HL-60 (cell line): ENCODE data around the gene NMBR.

Experiments
- DNase-seq, 2 experiments: peaks; one replicate each; pipeline ENCODE4 v3.0.0-alpha.2; 2010 to 2020; ENCODE audit warnings: low read depth in 1 of 2, low spot score in 1 of 2
- H3K27ac ChIP-seq: fragments of 250-450 bp; sonication (Bioruptor Pico); replicated peaks from 2 replicates; pipeline ENCODE4 v1.5.1; 2020; ENCODE audit warnings: mild to moderate bottlenecking, moderate library complexity
- H3K27me3 ChIP-seq: fragments of 250-450 bp; sonication (Bioruptor Pico); 2 replicates; pipeline ENCODE4 v1.5.1; 2021; ENCODE audit warnings: mild to moderate bottlenecking, moderate library complexity; ENCODE audit not compliant: insufficient read depth, poor library complexity, severe bottlenecking
- H3K4me3 ChIP-seq: replicated peaks from 2 replicates; pipeline ENCODE4 v1.5.1; 2011; ENCODE audit warnings: mild to moderate bottlenecking, control low read depth, low read length; ENCODE audit not compliant: insufficient read depth
- GABPA ChIP-seq: IDR thresholded peaks from 2 replicates; pipeline ENCODE4 v1.6.1; 2012; ENCODE audit warnings: low read depth
- POLR2AphosphoS5 ChIP-seq: IDR thresholded peaks from 2 replicates; pipeline ENCODE4 v1.6.1; 2012; ENCODE audit warnings: low read depth
- SPI1 ChIP-seq: IDR thresholded peaks from 2 replicates; pipeline ENCODE4 v1.6.1; 2012; ENCODE audit warnings: low read depth, mild to moderate bottlenecking, borderline replicate concordance
- long read RNA-seq: library from polyadenylated mRNA; unstranded; transcript quantifications from one replicate; pipeline ENCODE4 v2.0.0, GENCODE V29; 2020
- TF ChIP-seq, protein P1 (sequence below): IDR thresholded peaks from one replicate; pipeline ENCODE4 v1.5.1; 2011; ENCODE audit warnings: low read length, control low read depth, inconsistent platforms; ENCODE audit not compliant: insufficient read depth
- TF ChIP-seq, protein P2 (sequence below): IDR thresholded peaks from 2 replicates; pipeline ENCODE4 v1.6.1; 2012; ENCODE audit warnings: low read depth; ENCODE audit not compliant: insufficient replicate concordance

NMBR gene
- long read RNA-seq: 0 reads

DNA sequence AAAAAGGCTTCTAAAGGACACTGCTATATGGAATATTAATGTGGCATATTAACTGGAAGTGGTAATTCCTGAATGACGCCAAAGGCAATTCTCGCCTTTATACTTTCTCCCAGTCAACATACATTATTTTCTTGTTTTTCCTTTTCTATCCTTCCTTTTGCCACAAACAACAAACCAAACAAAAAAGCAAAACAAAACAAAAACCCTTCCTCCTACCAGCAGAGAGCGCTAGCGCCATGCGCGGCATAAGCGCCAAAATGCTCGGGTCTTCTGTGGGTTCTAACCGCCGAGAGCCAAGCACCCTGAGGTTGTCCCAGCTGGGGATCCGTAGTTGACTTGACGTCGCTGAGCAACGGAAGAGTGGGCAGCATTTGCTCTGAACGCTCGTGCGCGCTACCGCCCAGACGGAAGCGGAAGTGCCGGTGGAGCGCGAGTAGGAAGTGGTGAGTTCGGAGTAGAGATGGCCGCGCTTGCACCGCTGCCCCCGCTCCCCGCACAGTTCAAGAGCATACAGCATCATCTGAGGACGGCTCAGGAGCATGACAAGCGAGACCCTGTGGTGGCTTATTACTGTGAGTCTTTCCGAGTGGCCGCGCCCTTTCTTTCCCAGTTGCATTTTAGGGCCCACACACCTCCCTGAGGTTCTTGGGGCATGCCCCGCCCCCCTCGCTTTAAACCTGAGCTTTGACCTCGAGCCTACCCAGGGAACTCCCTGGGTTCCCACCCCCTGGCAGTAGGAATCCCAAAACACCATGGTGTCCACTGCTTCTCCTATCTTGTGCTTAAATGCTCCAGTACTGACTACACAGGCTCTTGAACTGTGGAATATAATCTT is at the start of gene NMBR, which contains the start of gene VTA1:
TSS of gene NMBR (minus strand) at position 295 of the 835 bp plus-strand sequence. CDS start 58,464 bp downstream, outside the sequence.
TSS of gene VTA1 (plus strand) at position 436 of the 835 bp plus-strand sequence. CDS start at position 461, 25 bp downstream.
- peak; percentile 90 for TF ChIP-seq GABPA
- TF ChIP-seq, protein P1, sequence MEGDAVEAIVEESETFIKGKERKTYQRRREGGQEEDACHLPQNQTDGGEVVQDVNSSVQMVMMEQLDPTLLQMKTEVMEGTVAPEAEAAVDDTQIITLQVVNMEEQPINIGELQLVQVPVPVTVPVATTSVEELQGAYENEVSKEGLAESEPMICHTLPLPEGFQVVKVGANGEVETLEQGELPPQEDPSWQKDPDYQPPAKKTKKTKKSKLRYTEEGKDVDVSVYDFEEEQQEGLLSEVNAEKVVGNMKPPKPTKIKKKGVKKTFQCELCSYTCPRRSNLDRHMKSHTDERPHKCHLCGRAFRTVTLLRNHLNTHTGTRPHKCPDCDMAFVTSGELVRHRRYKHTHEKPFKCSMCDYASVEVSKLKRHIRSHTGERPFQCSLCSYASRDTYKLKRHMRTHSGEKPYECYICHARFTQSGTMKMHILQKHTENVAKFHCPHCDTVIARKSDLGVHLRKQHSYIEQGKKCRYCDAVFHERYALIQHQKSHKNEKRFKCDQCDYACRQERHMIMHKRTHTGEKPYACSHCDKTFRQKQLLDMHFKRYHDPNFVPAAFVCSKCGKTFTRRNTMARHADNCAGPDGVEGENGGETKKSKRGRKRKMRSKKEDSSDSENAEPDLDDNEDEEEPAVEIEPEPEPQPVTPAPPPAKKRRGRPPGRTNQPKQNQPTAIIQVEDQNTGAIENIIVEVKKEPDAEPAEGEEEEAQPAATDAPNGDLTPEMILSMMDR: peak; percentile 56
- peak; percentile 94 for TF ChIP-seq SPI1
- TF ChIP-seq, protein P2, sequence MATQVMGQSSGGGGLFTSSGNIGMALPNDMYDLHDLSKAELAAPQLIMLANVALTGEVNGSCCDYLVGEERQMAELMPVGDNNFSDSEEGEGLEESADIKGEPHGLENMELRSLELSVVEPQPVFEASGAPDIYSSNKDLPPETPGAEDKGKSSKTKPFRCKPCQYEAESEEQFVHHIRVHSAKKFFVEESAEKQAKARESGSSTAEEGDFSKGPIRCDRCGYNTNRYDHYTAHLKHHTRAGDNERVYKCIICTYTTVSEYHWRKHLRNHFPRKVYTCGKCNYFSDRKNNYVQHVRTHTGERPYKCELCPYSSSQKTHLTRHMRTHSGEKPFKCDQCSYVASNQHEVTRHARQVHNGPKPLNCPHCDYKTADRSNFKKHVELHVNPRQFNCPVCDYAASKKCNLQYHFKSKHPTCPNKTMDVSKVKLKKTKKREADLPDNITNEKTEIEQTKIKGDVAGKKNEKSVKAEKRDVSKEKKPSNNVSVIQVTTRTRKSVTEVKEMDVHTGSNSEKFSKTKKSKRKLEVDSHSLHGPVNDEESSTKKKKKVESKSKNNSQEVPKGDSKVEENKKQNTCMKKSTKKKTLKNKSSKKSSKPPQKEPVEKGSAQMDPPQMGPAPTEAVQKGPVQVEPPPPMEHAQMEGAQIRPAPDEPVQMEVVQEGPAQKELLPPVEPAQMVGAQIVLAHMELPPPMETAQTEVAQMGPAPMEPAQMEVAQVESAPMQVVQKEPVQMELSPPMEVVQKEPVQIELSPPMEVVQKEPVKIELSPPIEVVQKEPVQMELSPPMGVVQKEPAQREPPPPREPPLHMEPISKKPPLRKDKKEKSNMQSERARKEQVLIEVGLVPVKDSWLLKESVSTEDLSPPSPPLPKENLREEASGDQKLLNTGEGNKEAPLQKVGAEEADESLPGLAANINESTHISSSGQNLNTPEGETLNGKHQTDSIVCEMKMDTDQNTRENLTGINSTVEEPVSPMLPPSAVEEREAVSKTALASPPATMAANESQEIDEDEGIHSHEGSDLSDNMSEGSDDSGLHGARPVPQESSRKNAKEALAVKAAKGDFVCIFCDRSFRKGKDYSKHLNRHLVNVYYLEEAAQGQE: peak; percentile 38
- peak; percentile 92 for TF ChIP-seq POLR2AphosphoS5
- no peaks in the 10 kb centered on the region for H3K27me3 ChIP-seq
- H3K4me3 ChIP-seq: peak within 1 kb of the TSS; percentile 97
- H3K27ac ChIP-seq: peak within 1 kb of the TSS; percentile 64
- DNase-seq: peak; percentile 97 to 99

DNA sequence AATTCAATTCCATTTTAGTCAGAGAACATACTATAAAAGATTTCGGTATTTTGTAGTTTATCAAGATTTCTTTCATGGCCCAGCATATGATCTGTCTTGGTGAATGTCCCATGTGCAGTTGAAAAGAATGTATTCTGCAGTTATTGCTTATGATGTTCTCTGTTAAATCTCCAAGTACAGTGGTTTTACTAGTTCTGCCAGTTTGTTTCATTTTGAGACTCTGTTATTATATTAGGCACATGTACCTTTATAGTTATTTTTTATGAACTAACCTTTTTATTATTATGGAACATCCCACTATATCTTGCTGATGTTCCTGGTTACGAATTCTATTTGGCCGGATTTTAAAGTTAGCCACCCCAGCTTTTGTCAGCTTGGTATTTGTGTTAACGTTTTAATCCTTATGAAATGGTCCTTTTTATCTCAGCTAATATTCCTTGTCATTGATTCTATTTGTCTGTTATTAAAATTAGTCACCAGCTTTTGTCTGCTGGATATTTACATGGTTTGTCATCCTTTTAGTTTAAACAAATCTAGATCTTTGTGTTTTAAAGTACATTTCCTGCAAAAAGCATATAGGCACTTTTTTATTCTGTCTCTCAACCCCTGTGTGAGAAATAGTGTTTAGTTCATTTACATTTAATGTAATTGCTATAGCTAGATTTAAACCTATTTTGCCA is 49.1 kb upstream of the NMBR start:
- TF ChIP-seq POLR2AphosphoS5: no peak
- TF ChIP-seq, protein P1: no peak
- TF ChIP-seq GABPA: no peak
- no peak for TF ChIP-seq SPI1
- TF ChIP-seq, protein P2: no peak
- Histone ChIP-seq H3K27me3 (no peaks in the 10 kb centered on the region), H3K4me3 (no peak overlapping the region), H3K27ac (no peak overlapping the region)
- DNase-seq: no peak

DNA sequence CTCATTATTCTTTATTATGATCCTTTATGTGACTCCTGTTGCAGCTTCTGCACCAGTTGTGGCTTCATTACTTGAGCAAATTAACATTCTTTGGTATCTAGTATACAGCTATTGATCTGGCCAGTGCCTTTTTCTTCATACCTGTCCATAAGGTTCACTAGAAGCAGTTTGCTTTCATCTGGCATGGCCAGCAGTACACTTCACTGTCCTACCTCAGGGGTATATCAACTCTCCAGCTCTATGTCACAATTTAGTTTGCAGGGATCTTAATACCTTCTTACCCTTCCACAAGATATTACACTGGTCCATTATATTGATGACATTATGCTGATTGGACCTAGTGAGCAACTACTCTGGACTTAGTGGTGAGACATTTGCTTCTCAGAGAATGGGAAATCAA is 46.7 kb upstream of the NMBR start:
- Histone ChIP-seq H3K4me3 (no peak overlapping the region), H3K27ac (no peak overlapping the region), H3K27me3 (no peaks in the 10 kb centered on the region)
- DNase-seq: no peak
- no peak for TF ChIP-seq SPI1
- TF ChIP-seq GABPA: no peak
- TF ChIP-seq, protein P2: no peak
- TF ChIP-seq, protein P1: no peak
